Subcutaneous adipose tissue (tissue), 4 donors: ENCODE results near the gene DUS1L. TPM values are rescaled to one million over a fixed set of nuclear protein-coding genes. Genes with fewer than 3 reads are reported as not detected.

Experiments used
- total RNA-seq, 4 donors: library from RNA; depleted of rRNA; stranded (reverse); fragments of >200 nt; gene quantifications; one replicate each; pipeline ENCODE4 v1.1.0, GENCODE V29; 2016
- TF ChIP-seq, protein P1 (sequence below): fragments of 450-650 bp; IDR thresholded peaks from one replicate; pipeline ENCODE4 v1.5.1; 2016; ENCODE audit warnings: low read depth, mild to moderate bottlenecking, control low read depth, antibody characterized with exemption, moderate library complexity

The DUS1L gene
- total RNA-seq, 4 donors from 2014 or later: 45.0 to 147 (median 52.3) TPM

DNA sequence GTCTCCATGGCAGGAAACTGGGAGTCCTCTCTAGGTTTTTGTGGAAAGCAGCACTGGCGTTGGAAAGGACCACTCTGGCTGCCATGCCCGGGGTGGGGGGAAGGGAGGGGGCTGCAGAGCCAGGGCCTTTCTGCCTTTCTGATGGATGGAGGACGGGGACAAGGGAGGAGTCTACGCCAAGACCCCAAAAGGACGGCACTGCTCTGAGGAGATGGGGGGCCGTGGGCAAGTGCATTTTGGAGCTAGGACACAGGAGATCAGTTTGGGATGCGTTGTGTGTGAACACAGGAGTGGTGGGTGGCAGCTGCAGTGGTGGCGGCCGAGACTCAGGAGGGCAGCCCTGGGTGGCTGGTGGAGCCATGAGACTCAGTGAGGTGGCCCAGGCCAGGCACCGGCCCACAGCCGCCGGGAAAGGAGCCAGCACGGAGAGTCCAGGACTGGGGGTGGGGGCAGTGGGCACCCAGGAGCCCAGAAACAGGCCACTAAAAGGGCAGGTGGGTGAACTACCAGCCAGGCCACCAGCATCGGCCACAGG, 45.0 kb downstream of the DUS1L start:
- TF ChIP-seq, protein P1, sequence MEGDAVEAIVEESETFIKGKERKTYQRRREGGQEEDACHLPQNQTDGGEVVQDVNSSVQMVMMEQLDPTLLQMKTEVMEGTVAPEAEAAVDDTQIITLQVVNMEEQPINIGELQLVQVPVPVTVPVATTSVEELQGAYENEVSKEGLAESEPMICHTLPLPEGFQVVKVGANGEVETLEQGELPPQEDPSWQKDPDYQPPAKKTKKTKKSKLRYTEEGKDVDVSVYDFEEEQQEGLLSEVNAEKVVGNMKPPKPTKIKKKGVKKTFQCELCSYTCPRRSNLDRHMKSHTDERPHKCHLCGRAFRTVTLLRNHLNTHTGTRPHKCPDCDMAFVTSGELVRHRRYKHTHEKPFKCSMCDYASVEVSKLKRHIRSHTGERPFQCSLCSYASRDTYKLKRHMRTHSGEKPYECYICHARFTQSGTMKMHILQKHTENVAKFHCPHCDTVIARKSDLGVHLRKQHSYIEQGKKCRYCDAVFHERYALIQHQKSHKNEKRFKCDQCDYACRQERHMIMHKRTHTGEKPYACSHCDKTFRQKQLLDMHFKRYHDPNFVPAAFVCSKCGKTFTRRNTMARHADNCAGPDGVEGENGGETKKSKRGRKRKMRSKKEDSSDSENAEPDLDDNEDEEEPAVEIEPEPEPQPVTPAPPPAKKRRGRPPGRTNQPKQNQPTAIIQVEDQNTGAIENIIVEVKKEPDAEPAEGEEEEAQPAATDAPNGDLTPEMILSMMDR: no peak

DNA sequence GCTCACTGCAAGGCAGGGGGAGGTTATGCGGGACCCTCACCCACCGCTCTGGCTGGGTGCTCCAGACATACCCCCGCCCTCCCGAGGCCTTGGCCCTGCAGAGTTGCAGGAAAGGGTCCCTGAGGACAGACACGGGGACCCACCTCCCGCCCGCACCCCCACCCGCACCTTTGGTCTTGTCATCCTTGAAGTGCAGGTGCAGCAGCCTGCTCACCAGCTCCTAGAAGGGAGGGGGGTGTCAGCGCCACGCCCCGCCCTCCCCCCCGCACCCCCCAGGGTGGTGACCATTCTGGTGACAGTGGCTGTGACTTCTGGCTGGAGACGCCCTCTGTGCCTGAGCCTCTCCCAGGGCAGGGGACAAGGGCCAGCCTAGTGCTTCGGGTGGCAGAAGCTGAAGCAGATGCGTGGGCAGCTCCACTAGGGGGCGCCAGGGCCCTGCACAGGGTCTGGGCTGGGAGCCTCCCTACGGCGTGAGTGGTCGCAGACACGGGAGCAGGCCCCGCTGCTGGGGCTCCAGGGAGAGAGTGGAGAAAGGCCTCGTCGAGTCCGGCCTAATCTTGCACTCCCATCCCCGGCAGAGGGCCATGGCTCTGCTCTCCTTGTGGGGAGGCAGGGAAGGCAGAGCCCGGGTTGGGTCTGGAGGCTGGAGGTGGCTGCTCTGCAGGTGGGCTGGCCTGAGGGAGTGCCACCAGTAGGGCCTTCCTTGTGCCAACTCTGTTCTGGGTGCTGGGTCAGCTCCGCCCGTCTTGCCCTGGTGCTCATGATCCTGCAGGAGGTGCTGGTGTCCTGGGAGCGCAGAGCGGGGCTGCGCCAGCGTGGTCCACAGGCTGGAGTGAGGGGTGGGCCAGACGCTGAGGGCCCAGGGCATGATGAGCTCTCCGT, 45.7 kb downstream of the DUS1L start:
- TF ChIP-seq, protein P1: no peak

- TF ChIP-seq, protein P1: no peak
Measured at GRCh38 chr17:82018989-82019689, 46.5 kb downstream of the DUS1L start.

DNA sequence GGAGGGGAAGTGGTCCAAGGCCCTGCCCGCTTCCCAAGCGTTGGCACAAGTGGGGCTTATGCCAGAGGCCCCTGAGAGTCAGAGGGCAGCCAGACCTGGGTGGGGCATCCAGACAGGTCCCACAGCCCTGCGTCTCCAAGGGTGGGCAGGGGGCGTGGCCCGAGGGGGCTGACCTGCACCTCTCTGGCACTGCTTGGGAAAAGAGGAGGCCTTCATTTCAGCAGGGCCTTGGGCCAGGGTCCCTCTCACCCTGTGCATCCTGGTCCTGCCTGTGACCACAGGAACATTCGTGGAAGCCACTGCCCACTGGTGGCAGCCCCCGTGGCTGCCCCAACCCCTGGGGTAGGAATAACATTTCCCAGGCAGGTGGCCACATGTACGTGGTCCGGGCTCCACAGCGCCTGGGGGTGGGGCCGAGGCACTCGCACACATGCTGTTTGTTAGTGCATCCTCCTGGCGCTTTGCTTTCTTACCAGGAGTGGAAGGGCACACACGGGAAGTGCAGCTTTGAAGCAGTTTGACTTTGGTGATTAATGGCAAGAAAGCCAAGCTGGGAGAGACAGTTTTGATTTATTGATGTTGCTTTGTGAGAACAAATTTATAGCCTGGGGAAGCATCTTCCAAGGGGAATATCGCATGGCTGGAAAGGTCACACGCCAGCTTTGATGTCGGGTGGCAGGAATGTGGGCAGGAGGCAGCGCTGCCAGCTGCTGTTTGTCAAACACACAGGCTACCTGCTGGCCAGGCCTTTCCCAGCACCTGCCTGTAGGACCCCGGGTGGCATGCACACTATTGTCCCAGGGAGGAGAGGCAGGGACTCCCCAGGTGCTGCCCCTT, 47.2 kb downstream of the DUS1L start:
- TF ChIP-seq, protein P1: no peak

- TF ChIP-seq, protein P1: no peak
Measured at GRCh38 chr17:82017612-82018151, 47.9 kb downstream of the DUS1L start.

GRCh38 chr17:82016875-82017459, 48.6 kb downstream of the DUS1L start:
- TF ChIP-seq, protein P1: no peak
